OCI-LY3 (cell line): ENCODE results near the gene TBX18.

Experiments
- CTCF ChIP-seq: fragments of 200-600, 300-600 bp; sonication (generic); IDR thresholded peaks from 2 replicates; pipeline ENCODE4 v1.5.1; 2014; ENCODE audit warnings: antibody characterized with exemption, low read length, low read depth
- EZH2phosphoT487 ChIP-seq: fragments of 200-600 bp; shearing (Covaris generic); IDR thresholded peaks from 2 replicates; pipeline ENCODE4 v1.6.1; 2018; ENCODE audit warnings: antibody characterized with exemption, mixed run types, low read depth

GRCh38 chr6:84657025-84657424 lies 107.4 kb downstream of the TBX18 start:
- TF ChIP-seq CTCF: no peak
- no peak for TF ChIP-seq EZH2phosphoT487
